Vagina (tissue), 2 donors: Measurements from ENCODE around the gene RGS3.

ENCODE experiments used
- POLR2A ChIP-seq, 2 donors: fragments of 450-650 bp; IDR thresholded peaks; one replicate each; pipeline ENCODE4 v1.6.1; 2017; ENCODE audit warnings: antibody characterized with exemption in 2 of 2, mild to moderate bottlenecking in 2 of 2, moderate library complexity in 2 of 2
- POLR2AphosphoS5 ChIP-seq, 2 donors: sonication (generic); formaldehyde crosslinking; IDR thresholded peaks; one replicate each; pipeline ENCODE4 v1.9.0; 2017; ENCODE audit warnings: antibody characterized with exemption in 2 of 2, mild to moderate bottlenecking in 2 of 2, low read depth in 1 of 2; ENCODE audit not compliant: insufficient read depth in 1 of 2
- TF ChIP-seq, protein P1 (sequence below), 3 experiments: fragments of 450-650 bp in 2 of 3; fragments of 200-600 bp in 1 of 3; sonication (generic) in 1 of 3; IDR thresholded peaks; one replicate each; pipeline ENCODE4 v1.5.1; 2017 to 2019; ENCODE audit warnings: antibody characterized with exemption in 3 of 3, mild to moderate bottlenecking in 2 of 3, moderate library complexity in 2 of 3

DNA sequence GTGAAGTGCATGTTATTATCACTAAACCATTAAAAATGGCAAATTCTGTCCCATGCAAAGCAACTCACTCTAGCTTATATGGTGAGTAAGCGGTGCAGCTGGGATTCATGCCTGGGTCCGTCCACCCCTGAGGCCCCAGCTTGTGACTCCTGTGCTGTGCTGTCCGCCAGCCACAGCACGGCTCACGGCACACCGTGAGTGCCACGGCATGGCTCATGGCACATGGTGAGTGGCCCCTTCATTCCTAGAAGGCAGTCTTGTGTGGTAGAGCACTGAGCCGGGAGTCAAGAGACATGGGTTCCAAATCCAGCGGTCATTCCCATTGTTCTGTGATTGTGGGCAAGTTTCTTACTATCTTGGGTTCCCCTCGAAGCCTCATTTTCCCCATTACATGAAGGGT, 18.8 kb downstream of the RGS3 start:
- TF ChIP-seq, protein P1, sequence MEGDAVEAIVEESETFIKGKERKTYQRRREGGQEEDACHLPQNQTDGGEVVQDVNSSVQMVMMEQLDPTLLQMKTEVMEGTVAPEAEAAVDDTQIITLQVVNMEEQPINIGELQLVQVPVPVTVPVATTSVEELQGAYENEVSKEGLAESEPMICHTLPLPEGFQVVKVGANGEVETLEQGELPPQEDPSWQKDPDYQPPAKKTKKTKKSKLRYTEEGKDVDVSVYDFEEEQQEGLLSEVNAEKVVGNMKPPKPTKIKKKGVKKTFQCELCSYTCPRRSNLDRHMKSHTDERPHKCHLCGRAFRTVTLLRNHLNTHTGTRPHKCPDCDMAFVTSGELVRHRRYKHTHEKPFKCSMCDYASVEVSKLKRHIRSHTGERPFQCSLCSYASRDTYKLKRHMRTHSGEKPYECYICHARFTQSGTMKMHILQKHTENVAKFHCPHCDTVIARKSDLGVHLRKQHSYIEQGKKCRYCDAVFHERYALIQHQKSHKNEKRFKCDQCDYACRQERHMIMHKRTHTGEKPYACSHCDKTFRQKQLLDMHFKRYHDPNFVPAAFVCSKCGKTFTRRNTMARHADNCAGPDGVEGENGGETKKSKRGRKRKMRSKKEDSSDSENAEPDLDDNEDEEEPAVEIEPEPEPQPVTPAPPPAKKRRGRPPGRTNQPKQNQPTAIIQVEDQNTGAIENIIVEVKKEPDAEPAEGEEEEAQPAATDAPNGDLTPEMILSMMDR (IDR thresholded peaks at IDR 0.05) = no peak
- no peak for TF ChIP-seq POLR2AphosphoS5 (IDR thresholded peaks at IDR 0.05; ENCODE audit: insufficient read depth in 1 of 2, low read depth in 1 of 2)
- no peak for TF ChIP-seq POLR2A (IDR thresholded peaks at IDR 0.05)
